Measurements from ENCODE around the gene CHD1L.
"Not testable (repeated sequence)": the region's sequence is repeated elsewhere in the genome, so short reads cannot be mapped to it uniquely, and the experiment has no call there.

The CHD1L gene

DNA sequence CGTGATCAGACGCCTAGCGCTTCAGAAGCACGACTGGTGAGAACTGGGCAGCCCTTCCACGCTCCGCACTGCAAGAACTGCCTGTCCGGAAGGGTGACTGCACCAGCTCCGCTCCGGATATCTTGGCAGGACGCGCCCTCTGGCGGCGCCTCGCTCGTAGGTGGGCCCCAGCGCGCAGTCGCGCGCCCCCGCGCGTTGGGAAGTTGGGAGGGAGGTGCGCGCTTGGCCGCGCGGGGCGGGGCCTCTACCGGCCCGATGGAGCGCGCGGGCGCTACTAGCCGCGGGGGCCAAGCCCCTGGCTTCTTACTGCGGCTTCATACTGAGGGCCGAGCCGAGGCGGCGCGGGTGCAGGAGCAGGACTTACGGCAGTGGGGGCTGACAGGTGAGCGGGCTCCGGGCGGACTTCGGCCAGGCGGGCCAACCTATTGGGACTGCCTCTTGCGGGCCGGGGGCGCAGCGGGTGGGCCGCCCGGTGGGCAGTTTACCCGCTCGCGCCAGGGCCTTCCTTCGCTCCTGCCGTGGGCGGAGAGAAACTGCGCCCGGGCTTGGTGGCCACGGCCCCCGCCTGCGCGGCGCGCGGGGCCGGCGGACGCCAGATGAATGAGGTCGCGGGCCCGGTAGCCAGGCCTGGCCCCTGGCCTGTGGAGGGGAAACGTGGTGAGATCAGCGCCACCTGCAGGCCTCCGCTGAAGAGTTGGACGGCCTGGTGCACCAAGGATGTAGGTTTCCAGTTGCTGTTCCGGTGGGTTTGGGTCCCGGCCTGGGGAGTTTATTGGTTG is at the start of gene CHD1L:
TSS of gene CHD1L (plus strand) at position 236 of the 779 bp plus-strand sequence. CDS start at position 256, 20 bp downstream.
- Histone ChIP-seq H3K27ac (ENCODE audit: low read depth, low read length) (peak within 1 kb of the TSS; percentile 92), H3K27me3 (ENCODE audit: control insufficient read depth, insufficient read depth, low read length) (0 out of 2 replicates have a peak, but pooled peaks cover 6% of the 10 kb centered on the region), H3K4me3 (ENCODE audit: low read depth, low read length) (peak within 1 kb of the TSS; percentile 80), H3K9ac (ENCODE audit: low read depth, low read length) (peak within 1 kb of the TSS; percentile 71), H3K4me1 (ENCODE audit: control insufficient read depth, insufficient read depth, low read length) (peaks cover 45% of the 10 kb centered on the region), H3K36me3 (ENCODE audit: control insufficient read depth, insufficient read depth, low read length) (no peaks in the 10 kb centered on the region), H3K9me3 (ENCODE audit: control insufficient read depth, insufficient read depth, low read length) (no peaks in the 10 kb centered on the region)

DNA sequence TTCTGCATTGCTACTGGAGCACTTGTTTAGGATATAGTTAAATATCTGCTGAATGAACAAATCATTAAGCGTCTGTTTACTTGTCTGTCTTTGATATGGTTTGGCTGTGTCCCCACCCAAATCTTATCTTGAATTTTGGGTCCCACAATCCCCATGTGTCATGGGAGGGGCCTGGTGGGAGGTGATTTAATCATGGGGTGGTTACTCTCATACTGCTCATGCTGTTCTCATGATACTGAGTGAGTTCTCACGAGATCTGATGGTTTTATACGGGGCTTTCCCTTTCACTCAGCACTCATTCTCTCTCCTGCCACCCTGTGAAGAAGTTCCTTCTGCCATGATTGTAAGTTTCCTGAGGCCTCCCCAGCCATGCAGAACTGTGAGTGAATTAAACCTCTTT is 45.2 kb upstream of the CHD1L start:
- not testable (repeated sequence) for H3K36me3 ChIP-seq (ENCODE audit: control insufficient read depth, insufficient read depth, low read length); H3K4me3 ChIP-seq (ENCODE audit: low read depth, low read length); H3K9me3 ChIP-seq (ENCODE audit: control insufficient read depth, insufficient read depth, low read length); H3K27ac ChIP-seq (ENCODE audit: low read depth, low read length); H3K4me1 ChIP-seq (ENCODE audit: control insufficient read depth, insufficient read depth, low read length); H3K9ac ChIP-seq (ENCODE audit: low read depth, low read length); H3K27me3 ChIP-seq (ENCODE audit: control insufficient read depth, insufficient read depth, low read length)

DNA sequence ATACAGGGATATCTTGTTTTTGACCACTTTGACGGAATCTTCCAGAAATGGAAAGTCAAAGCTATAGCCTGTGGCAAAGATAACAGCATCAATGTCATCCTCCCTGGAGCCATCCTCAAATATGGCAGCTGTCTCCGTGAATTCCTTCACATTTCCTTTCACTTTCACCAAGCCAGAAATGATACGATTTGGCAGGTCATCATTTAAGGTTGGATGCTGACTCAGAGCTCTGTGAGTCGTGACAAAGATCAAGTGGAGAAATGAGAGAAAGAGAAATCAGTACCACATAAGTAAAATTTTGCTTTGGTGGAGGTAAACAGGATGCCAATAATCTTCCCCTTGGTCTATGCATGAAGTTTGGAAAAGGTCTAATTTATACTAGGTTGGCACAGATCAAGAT is 41.2 kb upstream of the CHD1L start:
- Histone ChIP-seq H3K9ac (ENCODE audit: low read depth, low read length) (no peak overlapping the region), H3K4me3 (ENCODE audit: low read depth, low read length) (no peak overlapping the region)

DNA sequence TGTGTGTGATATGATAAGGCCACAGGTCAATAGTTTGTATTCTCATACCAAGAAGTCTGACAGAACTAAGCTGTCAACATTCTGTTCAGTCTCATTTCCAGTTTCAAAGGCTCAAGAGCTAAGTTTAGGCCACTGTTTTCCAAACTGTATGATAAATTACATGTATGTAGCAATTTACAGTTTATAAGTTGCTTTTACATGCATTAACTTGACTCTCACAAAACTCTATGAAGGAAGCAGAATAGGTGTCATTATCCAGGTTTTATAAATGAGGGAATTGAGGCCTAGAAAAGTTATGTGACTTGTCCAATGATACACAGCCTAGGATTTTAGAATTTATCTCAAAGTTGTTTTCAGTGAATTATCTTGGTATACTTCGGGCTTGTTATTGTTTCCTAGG is 40.7 kb upstream of the CHD1L start:
- no peaks in the 10 kb centered on the region for H3K27me3 ChIP-seq (ENCODE audit: control insufficient read depth, insufficient read depth, low read length)
- no peak overlapping the region for H3K4me3 ChIP-seq (ENCODE audit: low read depth, low read length)
- H3K27ac ChIP-seq (ENCODE audit: low read depth, low read length): no peak overlapping the region
- no peaks in the 10 kb centered on the region for H3K36me3 ChIP-seq (ENCODE audit: control insufficient read depth, insufficient read depth, low read length)
- no peak overlapping the region for H3K9ac ChIP-seq (ENCODE audit: low read depth, low read length)
- no peaks in the 10 kb centered on the region for H3K4me1 ChIP-seq (ENCODE audit: control insufficient read depth, insufficient read depth, low read length)
- H3K9me3 ChIP-seq (ENCODE audit: control insufficient read depth, insufficient read depth, low read length): no peaks in the 10 kb centered on the region

More for the DNA sequence above, 41.2 kb upstream of the CHD1L start:
- Histone ChIP-seq H3K4me1 (ENCODE audit: control insufficient read depth, insufficient read depth, low read length) (no peaks in the 10 kb centered on the region), H3K36me3 (ENCODE audit: control insufficient read depth, insufficient read depth, low read length) (no peaks in the 10 kb centered on the region), H3K27me3 (ENCODE audit: control insufficient read depth, insufficient read depth, low read length) (no peaks in the 10 kb centered on the region), H3K27ac (ENCODE audit: low read depth, low read length) (no peak overlapping the region), H3K9me3 (ENCODE audit: control insufficient read depth, insufficient read depth, low read length) (no peaks in the 10 kb centered on the region)

DNA sequence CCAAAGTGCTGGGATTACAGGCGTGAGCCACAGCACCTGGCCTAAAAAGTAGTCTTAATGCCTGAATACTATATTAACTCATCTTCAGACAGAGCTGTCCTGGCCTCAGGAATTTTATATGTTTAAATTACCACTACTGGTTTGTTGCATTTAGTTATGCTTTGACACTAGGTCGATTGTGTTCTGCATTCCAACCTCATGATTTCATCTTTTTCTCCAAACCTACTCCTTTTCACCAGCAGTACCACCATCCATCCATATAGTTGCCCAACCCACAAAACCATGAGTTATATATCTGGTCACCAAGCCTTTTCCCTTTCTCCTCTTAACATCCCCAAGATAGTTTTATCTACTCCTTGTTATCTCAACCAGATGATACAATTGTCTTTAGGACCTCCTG is 39.9 kb upstream of the CHD1L start:
- H3K4me3 ChIP-seq (ENCODE audit: low read depth, low read length): no peak overlapping the region
- no peaks in the 10 kb centered on the region for H3K27me3 ChIP-seq (ENCODE audit: control insufficient read depth, insufficient read depth, low read length)
- H3K9ac ChIP-seq (ENCODE audit: low read depth, low read length): no peak overlapping the region
- no peak overlapping the region for H3K27ac ChIP-seq (ENCODE audit: low read depth, low read length)
- H3K36me3 ChIP-seq (ENCODE audit: control insufficient read depth, insufficient read depth, low read length): no peaks in the 10 kb centered on the region
- H3K9me3 ChIP-seq (ENCODE audit: control insufficient read depth, insufficient read depth, low read length): no peaks in the 10 kb centered on the region
- H3K4me1 ChIP-seq (ENCODE audit: control insufficient read depth, insufficient read depth, low read length): no peaks in the 10 kb centered on the region

DNA sequence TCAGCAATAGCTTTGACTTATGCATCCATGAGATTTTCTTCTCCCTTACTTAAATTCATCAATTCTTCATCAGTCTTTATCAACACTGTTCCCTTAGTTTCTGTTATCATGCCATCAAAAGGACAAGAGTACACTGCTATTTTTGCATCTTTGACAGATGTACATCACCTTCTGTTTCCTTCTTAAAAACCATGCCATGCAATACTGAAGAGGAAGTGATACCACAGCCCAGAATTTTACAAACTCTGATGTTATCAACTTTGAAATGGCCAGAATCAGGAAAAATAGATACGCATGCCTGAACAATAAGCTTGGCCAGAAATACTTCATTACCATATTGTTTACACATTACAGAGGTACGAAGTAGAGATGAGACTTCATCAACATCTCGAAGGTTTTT is 38.4 kb upstream of the CHD1L start:
- H3K4me3 ChIP-seq (ENCODE audit: low read depth, low read length): no peak overlapping the region
- H3K36me3 ChIP-seq (ENCODE audit: control insufficient read depth, insufficient read depth, low read length): no peaks in the 10 kb centered on the region
- H3K27ac ChIP-seq (ENCODE audit: low read depth, low read length): no peak overlapping the region
- no peaks in the 10 kb centered on the region for H3K9me3 ChIP-seq (ENCODE audit: control insufficient read depth, insufficient read depth, low read length)
- no peaks in the 10 kb centered on the region for H3K4me1 ChIP-seq (ENCODE audit: control insufficient read depth, insufficient read depth, low read length)
- H3K9ac ChIP-seq (ENCODE audit: low read depth, low read length): no peak overlapping the region
- H3K27me3 ChIP-seq (ENCODE audit: control insufficient read depth, insufficient read depth, low read length): no peaks in the 10 kb centered on the region

DNA sequence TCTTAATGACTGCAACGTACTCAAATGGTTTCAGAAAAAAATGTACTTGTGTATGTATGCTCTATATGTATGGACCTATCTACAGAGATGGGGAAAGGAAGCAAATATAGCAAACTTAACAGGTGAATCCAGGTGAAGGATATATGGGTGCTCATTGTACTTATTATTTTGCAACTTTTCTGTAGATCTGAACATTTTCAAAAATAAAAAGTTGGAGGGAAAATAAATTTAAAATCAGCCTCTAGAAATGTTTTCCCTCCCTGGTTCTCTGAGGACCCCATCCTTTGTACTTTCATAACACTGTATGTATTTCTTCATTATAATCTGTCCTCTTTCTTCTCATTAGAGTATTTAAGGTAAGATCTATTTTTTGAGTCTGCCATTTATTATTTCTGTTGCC is 35.3 kb upstream of the CHD1L start:
- Histone ChIP-seq H3K4me3 (ENCODE audit: low read depth, low read length) (no peak overlapping the region), H3K27me3 (ENCODE audit: control insufficient read depth, insufficient read depth, low read length) (no peaks in the 10 kb centered on the region), H3K9me3 (ENCODE audit: control insufficient read depth, insufficient read depth, low read length) (no peaks in the 10 kb centered on the region), H3K4me1 (ENCODE audit: control insufficient read depth, insufficient read depth, low read length) (no peaks in the 10 kb centered on the region), H3K27ac (ENCODE audit: low read depth, low read length) (no peak overlapping the region), H3K9ac (ENCODE audit: low read depth, low read length) (no peak overlapping the region), H3K36me3 (ENCODE audit: control insufficient read depth, insufficient read depth, low read length) (no peaks in the 10 kb centered on the region)

DNA sequence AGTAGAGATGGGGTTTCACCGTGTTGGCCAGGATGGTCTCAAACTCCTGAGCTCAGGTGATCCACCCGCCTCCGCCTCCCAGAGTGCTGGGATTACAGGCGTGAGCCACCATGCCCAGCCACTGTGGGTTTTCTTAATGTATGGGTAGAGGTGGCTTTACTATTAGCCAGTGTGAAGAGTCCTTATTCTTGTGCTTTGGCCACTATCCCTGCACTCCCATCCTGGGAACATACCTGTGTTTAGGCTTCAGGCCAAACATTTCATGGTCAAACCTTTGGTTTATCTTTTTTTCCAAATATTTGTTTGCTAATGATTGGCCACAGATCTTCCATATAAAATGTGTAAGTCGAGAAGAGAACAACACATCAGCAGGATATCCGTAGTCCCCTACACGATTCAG is 33.9 kb upstream of the CHD1L start:
- no peaks in the 10 kb centered on the region for H3K36me3 ChIP-seq (ENCODE audit: control insufficient read depth, insufficient read depth, low read length)
- no peaks in the 10 kb centered on the region for H3K4me1 ChIP-seq (ENCODE audit: control insufficient read depth, insufficient read depth, low read length)
- H3K9ac ChIP-seq (ENCODE audit: low read depth, low read length): no peak overlapping the region
- no peak overlapping the region for H3K4me3 ChIP-seq (ENCODE audit: low read depth, low read length)
- H3K27me3 ChIP-seq (ENCODE audit: control insufficient read depth, insufficient read depth, low read length): no peaks in the 10 kb centered on the region
- no peak overlapping the region for H3K27ac ChIP-seq (ENCODE audit: low read depth, low read length)
- H3K9me3 ChIP-seq (ENCODE audit: control insufficient read depth, insufficient read depth, low read length): no peaks in the 10 kb centered on the region

DNA sequence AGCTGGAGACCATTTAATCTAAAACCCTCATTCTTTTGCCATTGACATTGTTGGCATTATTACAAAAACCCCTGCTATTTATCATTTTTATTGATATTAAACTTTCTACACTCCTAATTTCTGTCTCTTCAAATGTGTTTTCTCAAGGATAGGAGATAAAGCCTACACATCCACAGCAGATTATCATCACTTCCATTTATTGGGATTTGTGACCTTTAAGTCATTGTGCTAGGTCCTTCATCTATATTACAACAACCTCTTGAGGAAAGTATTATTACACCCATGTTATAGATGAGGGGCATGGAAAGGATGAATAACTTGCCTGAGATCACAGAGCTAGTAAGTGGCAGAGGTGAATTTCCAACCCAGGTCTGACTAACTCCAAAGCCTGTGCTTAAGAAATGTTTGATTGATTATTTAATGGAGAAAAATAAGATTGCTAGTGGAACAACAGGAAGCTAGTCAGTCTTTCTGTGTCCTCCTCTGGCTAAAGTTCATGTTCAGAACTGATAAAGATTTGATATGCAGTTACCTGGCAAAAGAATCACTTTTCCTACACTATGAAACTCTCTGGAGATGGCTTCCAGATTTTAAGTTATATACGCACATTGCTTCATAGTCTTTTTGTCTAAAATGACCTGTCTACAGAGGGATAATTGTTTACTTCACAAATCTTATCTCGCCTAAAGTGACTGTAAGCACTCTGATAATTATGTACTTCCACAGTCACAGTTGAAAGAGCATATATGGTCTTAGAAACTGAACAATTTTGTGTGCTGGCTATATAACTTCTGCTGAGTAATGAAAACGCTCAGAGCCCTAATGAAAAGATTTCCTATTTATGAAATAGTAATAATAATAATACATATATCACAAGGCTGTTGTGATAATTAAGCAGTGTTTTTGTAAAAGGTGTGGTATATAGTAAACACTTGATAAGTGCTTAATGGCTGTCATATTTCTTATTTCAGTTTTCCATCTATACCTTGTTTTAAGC is 32.4 kb upstream of the CHD1L start:
- no peak overlapping the region for H3K4me3 ChIP-seq (ENCODE audit: low read depth, low read length)
- H3K27me3 ChIP-seq (ENCODE audit: control insufficient read depth, insufficient read depth, low read length): no peaks in the 10 kb centered on the region
- no peaks in the 10 kb centered on the region for H3K36me3 ChIP-seq (ENCODE audit: control insufficient read depth, insufficient read depth, low read length)
- H3K4me1 ChIP-seq (ENCODE audit: control insufficient read depth, insufficient read depth, low read length): no peaks in the 10 kb centered on the region
- no peaks in the 10 kb centered on the region for H3K9me3 ChIP-seq (ENCODE audit: control insufficient read depth, insufficient read depth, low read length)
- H3K27ac ChIP-seq (ENCODE audit: low read depth, low read length): no peak overlapping the region
- H3K9ac ChIP-seq (ENCODE audit: low read depth, low read length): no peak overlapping the region

DNA sequence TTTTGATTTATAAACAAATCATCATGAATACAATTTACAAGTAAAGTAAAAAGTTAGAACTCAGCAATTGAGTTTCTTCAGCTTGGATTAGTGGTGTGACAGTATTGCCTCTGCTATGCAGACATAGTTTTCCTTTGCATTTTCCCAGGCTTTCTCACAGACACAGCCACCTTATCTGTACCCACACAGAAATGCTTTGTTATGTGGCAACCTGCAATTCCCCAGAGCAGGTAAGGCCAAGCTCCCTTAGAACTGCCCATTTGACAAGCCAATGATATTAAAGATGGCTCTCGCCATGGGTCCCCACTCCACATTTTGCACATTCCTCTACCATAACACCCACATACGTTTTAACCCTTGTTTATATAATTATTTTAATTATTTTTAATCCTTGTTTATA is 31.5 kb upstream of the CHD1L start:
- Histone ChIP-seq H3K27me3 (ENCODE audit: control insufficient read depth, insufficient read depth, low read length) (no peaks in the 10 kb centered on the region), H3K4me1 (ENCODE audit: control insufficient read depth, insufficient read depth, low read length) (no peaks in the 10 kb centered on the region), H3K27ac (ENCODE audit: low read depth, low read length) (no peak overlapping the region), H3K9ac (ENCODE audit: low read depth, low read length) (no peak overlapping the region), H3K4me3 (ENCODE audit: low read depth, low read length) (no peak overlapping the region), H3K36me3 (ENCODE audit: control insufficient read depth, insufficient read depth, low read length) (no peaks in the 10 kb centered on the region), H3K9me3 (ENCODE audit: control insufficient read depth, insufficient read depth, low read length) (no peaks in the 10 kb centered on the region)

DNA sequence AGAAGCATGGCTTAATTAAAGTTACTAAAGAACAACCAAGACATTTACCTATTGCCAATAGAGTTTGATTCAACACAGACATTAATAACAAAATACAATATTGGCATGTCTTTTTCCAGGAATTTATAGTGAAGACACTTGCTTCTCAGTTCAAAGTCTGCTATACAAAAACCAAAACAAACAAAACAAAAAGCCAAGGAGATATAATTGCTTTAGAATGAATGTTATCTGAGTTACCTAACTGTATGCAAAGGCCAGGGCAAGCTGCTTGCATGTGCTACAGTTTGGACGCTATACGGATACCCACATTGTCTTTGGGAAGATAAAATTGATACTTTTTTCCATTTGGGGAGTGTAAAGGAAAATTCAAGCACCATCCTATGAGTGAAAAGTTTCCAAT is 30.9 kb upstream of the CHD1L start:
- H3K4me1 ChIP-seq (ENCODE audit: control insufficient read depth, insufficient read depth, low read length): no peaks in the 10 kb centered on the region
- no peak overlapping the region for H3K9ac ChIP-seq (ENCODE audit: low read depth, low read length)
- H3K27me3 ChIP-seq (ENCODE audit: control insufficient read depth, insufficient read depth, low read length): no peaks in the 10 kb centered on the region
- H3K9me3 ChIP-seq (ENCODE audit: control insufficient read depth, insufficient read depth, low read length): no peaks in the 10 kb centered on the region
- H3K4me3 ChIP-seq (ENCODE audit: low read depth, low read length): no peak overlapping the region
- peak overlapping the region; percentile 74 for H3K27ac ChIP-seq (ENCODE audit: low read depth, low read length)
- no peaks in the 10 kb centered on the region for H3K36me3 ChIP-seq (ENCODE audit: control insufficient read depth, insufficient read depth, low read length)
